H1 (cell line): ENCODE measurements around the gene QSER1. TPM values are rescaled to one million over a fixed set of nuclear protein-coding genes. Genes with fewer than 3 reads are reported as not detected.
A peak's percentile ranks its signal among the peaks of the same experiment; 100 is the strongest.

Experiments
- CTCF ChIA-PET: fragments of 300-600 bp; sonication (Branson Sonifier 250); formaldehyde crosslinking; loops from one replicate; lab custom pipeline; 2021; ENCODE audit not compliant: partially characterized antibody; lab: Charles Lee
- POLR2A ChIA-PET: fragments of 300-600 bp; sonication (Branson Sonifier 250); formaldehyde crosslinking; loops from one replicate; lab custom pipeline; 2021; ENCODE audit warnings: inconsistent platforms; ENCODE audit not compliant: partially characterized antibody; lab: Charles Lee
- DNase-seq, 2 experiments: peaks; one replicate each; pipeline versions ENCODE4 v3.0.0 to v3.0.0-alpha.2; 2010 to 2022; ENCODE audit warnings: low spot score in 2 of 2, low read depth in 1 of 2, mixed read lengths in 1 of 2
- FAIRE-seq: peaks from 2 replicates; lab custom pipeline; 2011; peaks lifted over from hg19 to GRCh38; lab: Jason Lieb, UNC
- H2AFZ ChIP-seq: 2 replicates; pipeline ENCODE4 v1.8.1; 2012; ENCODE audit warnings: low read length, inconsistent platforms
- H2AK5ac ChIP-seq: 2 replicates; pipeline ENCODE4 v1.6.1; 2013; ENCODE audit warnings: low read depth, low read length
- H2BK120ac ChIP-seq: replicated peaks from 2 replicates; pipeline ENCODE3; 2013; ENCODE audit warnings: low read depth, low read length, inconsistent platforms
- H2BK12ac ChIP-seq: 2 replicates; pipeline ENCODE4 v1.6.1; 2013; ENCODE audit warnings: low read depth, low read length
- H2BK15ac ChIP-seq: 2 replicates; pipeline ENCODE4 v1.6.1; 2013; ENCODE audit warnings: low read length
- H2BK20ac ChIP-seq: 2 replicates; pipeline ENCODE4 v1.6.1; 2013; ENCODE audit warnings: low read length
- H2BK5ac ChIP-seq: 2 replicates; pipeline ENCODE4 v1.6.1; 2013; ENCODE audit warnings: low read depth, low read length
- H3K14ac ChIP-seq: 2 replicates; pipeline ENCODE4 v1.6.1; 2013; ENCODE audit warnings: inconsistent platforms; ENCODE audit not compliant: insufficient read length
- H3K18ac ChIP-seq: 2 replicates; pipeline ENCODE4 v1.6.1; 2013; ENCODE audit warnings: low read length; ENCODE audit errors: extremely low read depth
- H3K23ac ChIP-seq: 2 replicates; pipeline ENCODE4 v1.6.1; 2013; ENCODE audit warnings: inconsistent platforms; ENCODE audit not compliant: insufficient read length
- H3K23me2 ChIP-seq: 2 replicates; pipeline ENCODE4 v1.6.1; 2013; ENCODE audit warnings: low read depth, low read length
- H3K27ac ChIP-seq: 2 replicates; pipeline ENCODE4 v1.6.1; 2011; ENCODE audit warnings: low read depth, low read length, inconsistent platforms
- H3K27me3 ChIP-seq, 4 experiments: replicated peaks in 1 of 4; 1 replicate in 1 of 4; 2 replicates in 3 of 4; pipeline versions ENCODE4 v1.6.1 to v1.8.1; 2011 to 2013; ENCODE audit warnings: low read length in 3 of 4, mild to moderate bottlenecking in 3 of 4, inconsistent platforms in 2 of 4, mixed read lengths in 2 of 4, moderate library complexity in 1 of 4; ENCODE audit not compliant: control insufficient read depth in 3 of 4, insufficient read depth in 3 of 4; ENCODE audit errors: extremely low read depth in 1 of 4
- H3K36me3 ChIP-seq, 4 experiments: 2 replicates each; pipeline versions ENCODE4 v1.6.1 to v1.8.1; 2011 to 2013; ENCODE audit warnings: mild to moderate bottlenecking in 4 of 4, low read length in 3 of 4, moderate library complexity in 2 of 4, control low read depth in 1 of 4, inconsistent platforms in 1 of 4; ENCODE audit not compliant: insufficient read depth in 4 of 4, control insufficient read depth in 2 of 4
- H3K4ac ChIP-seq: replicated peaks from 2 replicates; pipeline ENCODE3; 2013; ENCODE audit warnings: low read length, low read depth, mixed read lengths, inconsistent platforms; ENCODE audit not compliant: insufficient read length
- H3K4me1 ChIP-seq, 4 experiments: replicated peaks in 1 of 4; 1 replicate in 1 of 4; 2 replicates in 3 of 4; pipeline versions ENCODE4 v1.6.1 to v1.8.1; 2011 to 2013; ENCODE audit warnings: low read length in 3 of 4, inconsistent platforms in 2 of 4, mixed read lengths in 1 of 4; ENCODE audit not compliant: insufficient read depth in 4 of 4, control insufficient read depth in 3 of 4
- H3K4me2 ChIP-seq, 2 experiments: 2 replicates each; pipeline versions ENCODE4 v1.6.1 to v1.8.1; 2011 to 2013; ENCODE audit warnings: low read depth in 2 of 2, low read length in 2 of 2, control low read depth in 1 of 2, inconsistent platforms in 1 of 2, mild to moderate bottlenecking in 1 of 2; ENCODE audit not compliant: insufficient read depth in 1 of 2
- H3K4me3 ChIP-seq, 4 experiments: fragments of 200-600, 300-600 bp in 1 of 4; sonication (generic), shearing (Covaris generic), sonication (Bioruptor Twin) in 1 of 4; 2 replicates each; pipeline versions ENCODE4 v1.5.1 to v1.8.1; 2011 to 2016; ENCODE audit warnings: low read length in 4 of 4, low read depth in 3 of 4, control low read depth in 2 of 4, inconsistent platforms in 2 of 4, mild to moderate bottlenecking in 2 of 4, mixed read lengths in 1 of 4, moderate library complexity in 1 of 4; ENCODE audit not compliant: insufficient read depth in 2 of 4; ENCODE audit errors: extremely low read depth in 1 of 4
- H3K56ac ChIP-seq: replicated peaks from 2 replicates; pipeline ENCODE3; 2013; ENCODE audit warnings: low read depth, mild to moderate bottlenecking, mixed read lengths, low read length, inconsistent platforms; ENCODE audit not compliant: insufficient read length
- H3K79me1 ChIP-seq: 2 replicates; pipeline ENCODE4 v1.6.1; 2013; ENCODE audit warnings: low read depth, low read length, control low read depth
- H3K79me2 ChIP-seq, 2 experiments: 2 replicates each; pipeline versions ENCODE4 v1.6.1 to v1.8.1; 2012 to 2013; ENCODE audit warnings: low read length in 2 of 2, mild to moderate bottlenecking in 2 of 2, inconsistent platforms in 1 of 2; ENCODE audit not compliant: insufficient read depth in 2 of 2, control insufficient read depth in 1 of 2
- H3K9ac ChIP-seq, 4 experiments: replicated peaks in 1 of 4; 1 replicate in 1 of 4; 2 replicates in 3 of 4; pipeline versions ENCODE4 v1.6.1 to v1.8.1; 2011 to 2013; ENCODE audit warnings: low read depth in 3 of 4, low read length in 3 of 4, control low read depth in 2 of 4, mild to moderate bottlenecking in 2 of 4, moderate library complexity in 2 of 4, inconsistent platforms in 1 of 4; ENCODE audit errors: extremely low read depth in 1 of 4
- H3K9me3 ChIP-seq, 2 experiments: 2 replicates each; pipeline versions ENCODE4 v1.6.1 to v1.8.1; 2012 to 2013; ENCODE audit warnings: mild to moderate bottlenecking in 2 of 2, moderate library complexity in 2 of 2, control low read depth in 1 of 2, inconsistent platforms in 1 of 2, low read depth in 1 of 2, low read length in 1 of 2, mixed read lengths in 1 of 2; ENCODE audit not compliant: insufficient read depth in 2 of 2
- H4K20me1 ChIP-seq, 2 experiments: replicated peaks in 1 of 2; 2 replicates each; pipeline versions ENCODE3 to v1.8.1; 2011 to 2013; ENCODE audit warnings: inconsistent platforms in 2 of 2, low read length in 2 of 2, mild to moderate bottlenecking in 1 of 2; ENCODE audit not compliant: insufficient read depth in 2 of 2, control insufficient read depth in 1 of 2
- H4K5ac ChIP-seq: 2 replicates; pipeline ENCODE4 v1.6.1; 2013; ENCODE audit warnings: low read length, low read depth, mixed read lengths, inconsistent platforms; ENCODE audit not compliant: insufficient read length
- H4K8ac ChIP-seq: 2 replicates; pipeline ENCODE4 v1.8.0; 2013; ENCODE audit warnings: mild to moderate bottlenecking, moderate library complexity, low read length, inconsistent platforms; ENCODE audit not compliant: insufficient read depth; ENCODE audit errors: extremely low read depth
- H4K91ac ChIP-seq: replicated peaks from 2 replicates; pipeline ENCODE3; 2013; ENCODE audit warnings: low read length, mixed read lengths, inconsistent platforms; ENCODE audit not compliant: insufficient read length
- ASH2L ChIP-seq: fragments of 200-600, 300-600 bp; sonication (generic); IDR thresholded peaks from one replicate; pipeline ENCODE4 v1.7.1; 2017; ENCODE audit warnings: low read length
- EGR1 ChIP-seq: IDR thresholded peaks from 2 replicates; pipeline ENCODE4 v1.6.1; 2011; ENCODE audit warnings: low read depth, low read length, borderline replicate concordance
- KDM4A ChIP-seq: IDR thresholded peaks from one replicate; pipeline ENCODE4 v1.7.1; 2012; ENCODE audit warnings: low read depth, mild to moderate bottlenecking, moderate library complexity, low read length, inconsistent platforms; ENCODE audit not compliant: severe bottlenecking
- MAX ChIP-seq: IDR thresholded peaks from 2 replicates; pipeline ENCODE4 v1.6.1; 2012; ENCODE audit warnings: inconsistent platforms
- PHF8 ChIP-seq: fragments of 200-600 bp; sonication (generic); conservative IDR thresholded peaks from 2 replicates; pipeline ENCODE4 v1.7.1; 2012; ENCODE audit warnings: low read depth, mild to moderate bottlenecking, inconsistent platforms, low read length, moderate library complexity
- POLR2A ChIP-seq, 2 experiments: IDR thresholded peaks; 1 replicate in 1 of 2; 2 replicates in 1 of 2; pipeline ENCODE4 v1.6.1; 2011; ENCODE audit warnings: low read depth in 2 of 2, low read length in 2 of 2, mild to moderate bottlenecking in 2 of 2; ENCODE audit errors: control extremely low read depth in 1 of 2
- RXRA ChIP-seq: IDR thresholded peaks from 2 replicates; pipeline ENCODE4 v1.6.1; 2011; ENCODE audit warnings: low read depth, mild to moderate bottlenecking, low read length, moderate library complexity; ENCODE audit not compliant: insufficient read depth
- YY1 ChIP-seq: IDR thresholded peaks from 2 replicates; pipeline ENCODE4 v1.6.1; 2011; ENCODE audit warnings: low read depth, mild to moderate bottlenecking, low read length
- WGBS, 2 experiments: shearing (Covaris generic) in 1 of 2; methylation state at CpG; one replicate each; pipeline versions ENCODE4 v1.1.6 to v1.1.7; 2013 to 2015; ENCODE audit warnings: low lambda C conversion rate in 2 of 2, mixed read lengths in 2 of 2, inconsistent platforms in 1 of 2, low coverage in 1 of 2, missing lambda C conversion rate in 1 of 2; ENCODE audit not compliant: insufficient replicate concordance in 2 of 2, insufficient coverage in 1 of 2, insufficient read length in 1 of 2; ENCODE audit errors: extremely low coverage in 1 of 2, missing lambda C conversion rate in 1 of 2; 5-methylcytosine and 5-hydroxymethylcytosine counted together
- long read RNA-seq, 2 experiments: library from RNA in 1 of 2; library from capped mRNA in 1 of 2; stranded (forward); transcript quantifications; one replicate each; pipeline ENCODE4 v2.0.0, GENCODE V29; 2021; ENCODE audit warnings: inconsistent platforms in 1 of 2
- polyA minus RNA-seq, 3 experiments: library from RNA; depleted of rRNA, polyadenylated mRNA; stranded (reverse); fragments of >200 nt; gene quantifications; 1 replicate in 2 of 3; 2 replicates in 1 of 3; pipeline ENCODE4 v1.2.3, GENCODE V29; 2011
- polyA plus RNA-seq, 7 experiments: library from polyadenylated mRNA; depleted of rRNA in 3 of 7; stranded (reverse) in 5 of 7; unstranded in 2 of 7; fragments of >200 nt in 5 of 7; fragments of 200-250 nt in 2 of 7; gene quantifications; 1 replicate in 5 of 7; 2 replicates in 1 of 7; 4 replicates in 1 of 7; pipeline versions ENCODE4 v1.2.1 to v1.2.3, GENCODE V29; 2011 to 2013; ENCODE audit warnings: missing spikeins in 2 of 7, mixed read lengths in 2 of 7
- total RNA-seq: library from RNA; stranded (reverse); fragmentation: NEBNext Ultra II Directional; extraction: Animal tissue kit (Norgen Biotek cat#: 25700); gene quantifications from 2 replicates; pipeline ENCODE4 v1.2.1, GENCODE V29; 2021

Gene QSER1
- total RNA-seq, result 114 and 117 TPM in 2 replicates
- 16.6 and 29.3 TPM in 2 replicates for polyA plus RNA-seq (2011; rRNA removed)
- 26.1 TPM for polyA plus RNA-seq (2011; cell fraction: cytosol; rRNA removed)
- 38.3 TPM for polyA plus RNA-seq (2011; cell fraction: nucleus; rRNA removed)
- 19.9 to 42.3 TPM (median 30.4 TPM) in 4 replicates for polyA plus RNA-seq (2012, experiment 1 of 2)
- 1.9 TPM for polyA plus RNA-seq (2012, experiment 2 of 2)
- polyA plus RNA-seq (2013, experiment 1 of 2), result 52.7 TPM
- polyA plus RNA-seq (2013, experiment 2 of 2), result 48.3 TPM
- 132 and 174 TPM in 2 replicates for polyA minus RNA-seq (2011; rRNA and poly(A)+ RNA removed)
- 81.9 TPM for polyA minus RNA-seq (2011; cell fraction: cytosol; rRNA and poly(A)+ RNA removed)
- polyA minus RNA-seq (2011; cell fraction: nucleus; rRNA and poly(A)+ RNA removed), result 247 TPM
- long read RNA-seq, experiment 1, full-length matches to known transcripts, result 2 of 61 reads
- long read RNA-seq, experiment 1, partial matches to known transcripts, result 54 of 61 reads
- long read RNA-seq, experiment 1, other reads (novel, unspliced or antisense), result 5 of 61 reads
- long read RNA-seq, experiment 2, partial matches to known transcripts, result 4 of 9 reads
- long read RNA-seq, experiment 2, other reads (novel, unspliced or antisense), result 5 of 9 reads

- Histone ChIP-seq H3K14ac (peak within 1 kb of the TSS; percentile 11), H3K4me2 (peak within 1 kb of the TSS; percentile 74 to 91), H4K8ac (peak within 1 kb of the TSS; percentile 94), H3K79me2 (peaks cover 23 to 42% of the 10 kb centered on the region in 2 experiments), H3K4me3 (peak within 1 kb of the TSS; percentile 84 to 98 (median 93)), H3K36me3 (peaks cover 0 to 19% (median 2%) of the 10 kb centered on the region in 4 experiments; a peak in 2 of 8 replicates), H3K18ac (peak within 1 kb of the TSS; percentile 98), H2BK20ac (peak within 1 kb of the TSS; percentile 94), H3K23ac (no peak within 1 kb of the TSS), H2BK12ac (peak within 1 kb of the TSS; percentile 23; the same call in 1 of the 2 replicates), H2BK15ac (0 out of 2 replicates have a peak within 1 kb of the TSS, but pooled peaks have one; percentile 26), H4K91ac (peak within 1 kb of the TSS; percentile 96), H4K20me1 (peaks cover 9 to 13% of the 10 kb centered on the region in 2 experiments), H3K9me3 (peaks cover 6 to 9% of the 10 kb centered on the region in 2 experiments), H3K27ac (peak within 1 kb of the TSS; percentile 97), H2AK5ac (no peak within 1 kb of the TSS; the same call in 1 of the 2 replicates), H2AFZ (no peak within 1 kb of the TSS), H3K9ac (peak within 1 kb of the TSS; percentile 88 to 91 (median 90)), H3K23me2 (no peaks in the 10 kb centered on the region), H3K79me1 (peaks cover 4% of the 10 kb centered on the region; the same call in 1 of the 2 replicates), H4K5ac (peak within 1 kb of the TSS; percentile 94), H3K56ac (peak within 1 kb of the TSS; percentile 88), H3K4ac (peak within 1 kb of the TSS; percentile 96), H3K27me3 (no peaks in the 10 kb centered on the region), H2BK120ac (peak within 1 kb of the TSS; percentile 97), H3K4me1 (peaks cover 2 to 21% (median 4%) of the 10 kb centered on the region in 4 experiments; a peak in 6 of 7 replicates), H2BK5ac (peak within 1 kb of the TSS; percentile 94)
- peak in 1 of 2 experiments; percentile 83 for DNase-seq
- POLR2A ChIA-PET, result interaction anchor here (0.6 to 3.1 kb wide), 22 partner anchors 8 to 451 kb away, joined by 3 to 19 read pairs (median 5); partner anchors contain the start of gene TCP11L1
- CTCF ChIA-PET, result interaction anchor here (0.6 to 2.2 kb wide), 7 partner anchors 11 to 63 kb away, joined by 3 to 6 read pairs (median 3); no protein-coding TSS in a partner anchor
- no peak for FAIRE-seq
- 2% methylated on average over 32 of the region's 91 CpGs; no CpG with 5 or more reads in 1 of the 2 experiments for WGBS, 2 experiments
- TF ChIP-seq KDM4A (peak; percentile 35), MAX (peak; percentile 20; the same call in 1 of the 2 replicates), YY1 (no peak), EGR1 (peak; percentile 19; the same call in 1 of the 2 replicates), POLR2A (IDR thresholded peaks at IDR 0.05; ENCODE audit: control extremely low read depth in 1 of 2, low read depth in 2 of 2, low read length in 2 of 2) (peak in 1 of 2 experiments; percentile 66; a peak in 2 of 3 replicates), ASH2L (peak; percentile 65), RXRA (no peak), PHF8 (peak; percentile 88)
Measured at GRCh38 chr11:32892355-32893092, at the start of gene QSER1. TSS of gene QSER1 (plus strand) at chr11:32892811. CDS start at chr11:32893126, 315 bp downstream.
